MG63 (cell line): ENCODE measurements around the gene NR1H4. TPM values are rescaled to one million over a fixed set of nuclear protein-coding genes. Genes with fewer than 3 reads are reported as not detected.
"Not testable (repeated sequence)": the region's sequence is repeated elsewhere in the genome, so short reads cannot be mapped to it uniquely, and the experiment has no call there.

Experiments used
- DNase-seq: peaks from one replicate; pipeline ENCODE4 v3.0.0-alpha.2; 2020
- H3K27me3 ChIP-seq: fragments of 250-450 bp; sonication (Bioruptor Pico); 2 replicates; pipeline ENCODE4 v1.5.1; 2020; ENCODE audit warnings: mild to moderate bottlenecking, moderate library complexity
- H3K36me3 ChIP-seq: fragments of 250-450 bp; sonication (Bioruptor Pico); 2 replicates; pipeline ENCODE4 v1.5.1; 2020; ENCODE audit warnings: mild to moderate bottlenecking, moderate library complexity
- H3K4me3 ChIP-seq: fragments of 250-450 bp; sonication (Bioruptor Pico); 2 replicates; pipeline ENCODE4 v1.5.1; 2020; ENCODE audit warnings: mild to moderate bottlenecking, moderate library complexity
- H3K9me3 ChIP-seq: fragments of 250-450 bp; sonication (Bioruptor Pico); 2 replicates; pipeline ENCODE4 v1.5.1; 2020; ENCODE audit warnings: mild to moderate bottlenecking, moderate library complexity
- total RNA-seq: library from RNA; depleted of rRNA; stranded (reverse); fragments of >200 nt; shearing (Covaris generic); gene quantifications from 2 replicates; pipeline ENCODE4 v1.2.3, GENCODE V29; 2014; ENCODE audit warnings: low replicate concordance

Gene NR1H4
- total RNA-seq, 1 experiment from 2014 or later: not detected

- Histone ChIP-seq H3K9me3 (no peaks in the 10 kb centered on the region), H3K36me3 (no peaks in the 10 kb centered on the region), H3K4me3 (no peak overlapping the region), H3K27me3 (no peaks in the 10 kb centered on the region)
- no peak for DNase-seq
Measured at GRCh38 chr12:100529756-100530350, 56.2 kb downstream of the NR1H4 start.

- Histone ChIP-seq H3K4me3 (no peak overlapping the region), H3K27me3 (no peaks in the 10 kb centered on the region), H3K36me3 (no peaks in the 10 kb centered on the region), H3K9me3 (no peaks in the 10 kb centered on the region)
- no peak for DNase-seq
Measured at GRCh38 chr12:100533376-100533775, 59.7 kb downstream of the NR1H4 start.

GRCh38 chr12:100534625-100535227, 61.1 kb downstream of the NR1H4 start:
- Histone ChIP-seq H3K9me3 (no peaks in the 10 kb centered on the region), H3K36me3 (no peaks in the 10 kb centered on the region), H3K27me3 (no peaks in the 10 kb centered on the region), H3K4me3 (no peak overlapping the region)
- no peak for DNase-seq

- peak; percentile 25 for DNase-seq
Measured at GRCh38 chr12:100539202-100539601, 65.5 kb downstream of the NR1H4 start.

GRCh38 chr12:100544165-100544564, 70.5 kb downstream of the NR1H4 start:
- Histone ChIP-seq H3K9me3 (no peaks in the 10 kb centered on the region), H3K4me3 (no peak overlapping the region), H3K27me3 (no peaks in the 10 kb centered on the region), H3K36me3 (no peaks in the 10 kb centered on the region)
- no peak for DNase-seq

More at GRCh38 chr12:100539202-100539601, 65.5 kb downstream of the NR1H4 start:
- H3K4me3 ChIP-seq: no peak overlapping the region
- H3K36me3 ChIP-seq: no peaks in the 10 kb centered on the region
- no peaks in the 10 kb centered on the region for H3K27me3 ChIP-seq
- H3K9me3 ChIP-seq: no peaks in the 10 kb centered on the region

- peak; percentile 70 for DNase-seq
- no peaks in the 10 kb centered on the region for H3K27me3 ChIP-seq
- H3K36me3 ChIP-seq: no peaks in the 10 kb centered on the region
- no peak overlapping the region for H3K4me3 ChIP-seq
- no peaks in the 10 kb centered on the region for H3K9me3 ChIP-seq
Measured at GRCh38 chr12:100545092-100545491, 71.4 kb downstream of the NR1H4 start.

- no peaks in the 10 kb centered on the region for H3K27me3 ChIP-seq
- H3K9me3 ChIP-seq: no peaks in the 10 kb centered on the region
- H3K36me3 ChIP-seq: no peaks in the 10 kb centered on the region
- no peak overlapping the region for H3K4me3 ChIP-seq
- DNase-seq: no peak
Measured at GRCh38 chr12:100553936-100554335, 80.3 kb downstream of the NR1H4 start.

- no peak for DNase-seq
- Histone ChIP-seq H3K4me3 (no peak overlapping the region), H3K27me3 (no peaks in the 10 kb centered on the region), H3K9me3 (no peaks in the 10 kb centered on the region), H3K36me3 (no peaks in the 10 kb centered on the region)
Measured at GRCh38 chr12:100554608-100555077, 81.0 kb downstream of the NR1H4 start.

- Histone ChIP-seq H3K36me3 (no peaks in the 10 kb centered on the region), H3K4me3 (no peak overlapping the region), H3K9me3 (no peaks in the 10 kb centered on the region), H3K27me3 (no peaks in the 10 kb centered on the region)
- DNase-seq: no peak
Measured at GRCh38 chr12:100555722-100556121, 82.1 kb downstream of the NR1H4 start.

- Histone ChIP-seq H3K9me3 (no peaks in the 10 kb centered on the region), H3K27me3 (no peaks in the 10 kb centered on the region), H3K4me3 (no peak overlapping the region), H3K36me3 (no peaks in the 10 kb centered on the region)
- no peak for DNase-seq
Measured at GRCh38 chr12:100557357-100557756, 83.7 kb downstream of the NR1H4 start.

- not testable (repeated sequence) for DNase-seq, H3K27me3 ChIP-seq, H3K4me3 ChIP-seq, H3K36me3 ChIP-seq, H3K9me3 ChIP-seq
Measured at GRCh38 chr12:100559261-100559660, 85.6 kb downstream of the NR1H4 start.

GRCh38 chr12:100564090-100564489, 90.4 kb downstream of the NR1H4 start:
- Histone ChIP-seq H3K4me3 (no peak overlapping the region), H3K36me3 (no peaks in the 10 kb centered on the region), H3K9me3 (no peaks in the 10 kb centered on the region), H3K27me3 (no peaks in the 10 kb centered on the region; the same call in 1 of the 2 replicates)
- no peak for DNase-seq

- H3K4me3 ChIP-seq: no peak overlapping the region
- no peaks in the 10 kb centered on the region for H3K9me3 ChIP-seq
- no peaks in the 10 kb centered on the region for H3K36me3 ChIP-seq
- no peak for DNase-seq
- no peaks in the 10 kb centered on the region; the same call in 1 of the 2 replicates for H3K27me3 ChIP-seq
Measured at GRCh38 chr12:100564905-100565467, 91.3 kb downstream of the NR1H4 start.

GRCh38 chr12:100565987-100566545, 92.4 kb downstream of the NR1H4 start:
- DNase-seq: no peak
- H3K4me3 ChIP-seq: no peak overlapping the region
- H3K27me3 ChIP-seq: no peaks in the 10 kb centered on the region; the same call in 1 of the 2 replicates
- no peaks in the 10 kb centered on the region for H3K9me3 ChIP-seq
- H3K36me3 ChIP-seq: no peaks in the 10 kb centered on the region

- DNase-seq: no peak
- Histone ChIP-seq H3K4me3 (no peak overlapping the region), H3K36me3 (no peaks in the 10 kb centered on the region), H3K27me3 (no peaks in the 10 kb centered on the region; the same call in 1 of the 2 replicates), H3K9me3 (no peaks in the 10 kb centered on the region)
Measured at GRCh38 chr12:100566887-100567637, 93.4 kb downstream of the NR1H4 start.

- no peaks in the 10 kb centered on the region for H3K36me3 ChIP-seq
- no peak for DNase-seq
- no peaks in the 10 kb centered on the region for H3K9me3 ChIP-seq
- H3K4me3 ChIP-seq: no peak overlapping the region
- no peaks in the 10 kb centered on the region; the same call in 1 of the 2 replicates for H3K27me3 ChIP-seq
Measured at GRCh38 chr12:100567945-100568344, 94.3 kb downstream of the NR1H4 start.

- H3K4me3 ChIP-seq: no peak overlapping the region
- no peak for DNase-seq
- no peaks in the 10 kb centered on the region for H3K27me3 ChIP-seq
- H3K36me3 ChIP-seq: no peaks in the 10 kb centered on the region
- H3K9me3 ChIP-seq: no peaks in the 10 kb centered on the region
Measured at GRCh38 chr12:100572184-100572583, 98.5 kb downstream of the NR1H4 start.
